ENCODE measurements around the gene CPN2. TPM values are rescaled to one million over a fixed set of nuclear protein-coding genes. Genes with fewer than 3 reads are reported as not detected.

Gene CPN2
- polyA plus RNA-seq, 1 donor from 2014 or later, result not detected

- no peak overlapping the region for H3K27ac ChIP-seq (ENCODE audit: low read length)
- H4K20me1 ChIP-seq (ENCODE audit: insufficient read depth), result no peaks in the 10 kb centered on the region
- H3K4me3 ChIP-seq (ENCODE audit: low read length), result no peak overlapping the region
- H3K9ac ChIP-seq (ENCODE audit: low read length), result no peak overlapping the region
- no peaks in the 10 kb centered on the region for H3K27me3 ChIP-seq (ENCODE audit: insufficient read depth, low read depth, low read length)
- H3K9me2 ChIP-seq (ENCODE audit: insufficient read depth, low read length), result no peaks in the 10 kb centered on the region
- no peaks in the 10 kb centered on the region for H3F3A ChIP-seq (ENCODE audit: insufficient read depth, low read length, poor library complexity, severe bottlenecking)
- no peaks in the 10 kb centered on the region for H3K36me3 ChIP-seq (ENCODE audit: insufficient read depth, low read length)
- no peak overlapping the region for H2AFZ ChIP-seq (ENCODE audit: low read depth, low read length)
- H3K9me3 ChIP-seq (ENCODE audit: low read length), result peaks cover 13% of the 10 kb centered on the region
- no peaks in the 10 kb centered on the region for H3K79me2 ChIP-seq (replicated peaks; ENCODE audit: insufficient read depth, low read length)
- TF ChIP-seq TAF1 (IDR thresholded peaks at IDR 0.05; ENCODE audit: low read depth) (no peak), EZH2 (IDR thresholded peaks at IDR 0.05; ENCODE audit: borderline replicate concordance, insufficient read depth, low read length, poor library complexity, severe bottlenecking) (no peak), REST (IDR thresholded peaks at IDR 0.05; ENCODE audit: borderline replicate concordance) (no peak), EP300 (conservative IDR thresholded peaks at IDR 0.05; ENCODE audit: poor library complexity, severe bottlenecking) (no peak), MXI1 (conservative IDR thresholded peaks at IDR 0.05; ENCODE audit: poor library complexity, severe bottlenecking) (no peak), POLR2AphosphoS5 (IDR thresholded peaks at IDR 0.05) (no peak), SMC3 (conservative IDR thresholded peaks at IDR 0.05; ENCODE audit: poor library complexity) (no peak), CTCF (IDR thresholded peaks at IDR 0.05; ENCODE audit: poor library complexity, severe bottlenecking) (no peak), RAD21 (conservative IDR thresholded peaks at IDR 0.05) (no peak)
- no peak overlapping the region for H3K4me2 ChIP-seq (ENCODE audit: low read length)
These were observed 36.1 kb upstream of the CPN2 start for GRCh38 chr3:194387276-194387675.

- no peak for TF ChIP-seq CTCF (IDR thresholded peaks at IDR 0.05; ENCODE audit: poor library complexity, severe bottlenecking)
- TF ChIP-seq SMC3 (conservative IDR thresholded peaks at IDR 0.05; ENCODE audit: poor library complexity), result no peak
- TF ChIP-seq MXI1 (conservative IDR thresholded peaks at IDR 0.05; ENCODE audit: poor library complexity, severe bottlenecking), result no peak
- TF ChIP-seq POLR2AphosphoS5 (IDR thresholded peaks at IDR 0.05), result no peak
- TF ChIP-seq REST (IDR thresholded peaks at IDR 0.05; ENCODE audit: borderline replicate concordance), result no peak
- TF ChIP-seq TAF1 (IDR thresholded peaks at IDR 0.05; ENCODE audit: low read depth), result no peak
- Histone ChIP-seq H3K9ac (ENCODE audit: low read length) (no peak overlapping the region), H3K4me2 (ENCODE audit: low read length) (no peak overlapping the region), H3K9me3 (ENCODE audit: low read length) (peaks cover 13% of the 10 kb centered on the region), H4K20me1 (ENCODE audit: insufficient read depth) (no peaks in the 10 kb centered on the region), H3K27me3 (ENCODE audit: insufficient read depth, low read depth, low read length) (no peaks in the 10 kb centered on the region), H2AFZ (ENCODE audit: low read depth, low read length) (no peak overlapping the region), H3K9me2 (ENCODE audit: insufficient read depth, low read length) (no peaks in the 10 kb centered on the region), H3K79me2 (replicated peaks; ENCODE audit: insufficient read depth, low read length) (no peaks in the 10 kb centered on the region), H3K27ac (ENCODE audit: low read length) (no peak overlapping the region), H3K36me3 (ENCODE audit: insufficient read depth, low read length) (no peaks in the 10 kb centered on the region), H3K4me3 (ENCODE audit: low read length) (no peak overlapping the region), H3F3A (ENCODE audit: insufficient read depth, low read length, poor library complexity, severe bottlenecking) (no peaks in the 10 kb centered on the region)
These were observed 35.5 kb upstream of the CPN2 start for GRCh38 chr3:194386648-194387047.
